Coronary artery (tissue), 2 donors: ENCODE measurements around the gene NRIP1.

Experiments
- DNase-seq: peaks from one replicate; pipeline ENCODE4 v3.0.0-alpha.2; 2017; ENCODE audit warnings: low spot score
- H3K27ac ChIP-seq, 2 donors: fragments of 200-600 bp; sonication (generic); one replicate each; pipeline ENCODE4 v1.5.1; 2016 to 2019
- H3K4me3 ChIP-seq: fragments of 200-600 bp; sonication (generic); 2 replicates; pipeline ENCODE4 v1.5.1; 2016; ENCODE audit warnings: mild to moderate bottlenecking, moderate library complexity
- CTCF ChIP-seq: fragments of 200-600 bp; sonication (generic); IDR thresholded peaks from one replicate; pipeline ENCODE4 v1.5.1; 2019; ENCODE audit warnings: antibody characterized with exemption

Gene NRIP1

DNA sequence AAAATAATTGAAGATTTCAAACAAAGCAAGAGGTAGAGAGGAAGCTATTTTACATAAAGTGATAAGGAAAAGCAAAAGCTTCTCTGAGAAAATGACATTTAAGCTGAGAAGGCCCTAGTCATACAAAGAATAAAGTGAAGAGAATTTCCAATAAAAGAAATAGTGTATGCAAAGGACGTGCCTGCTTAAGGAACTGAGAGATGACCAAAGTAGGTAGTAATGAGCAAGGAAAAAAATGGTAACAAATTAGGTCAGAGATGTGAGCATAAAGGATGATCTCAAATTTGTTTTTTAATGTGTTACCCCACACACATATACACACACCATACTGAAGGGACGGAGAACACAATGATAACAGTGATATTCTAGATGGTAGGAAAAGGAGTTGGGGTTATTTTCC, 46.4 kb downstream of the NRIP1 start:
- TF ChIP-seq CTCF: no peak
- Histone ChIP-seq H3K4me3 (no peak overlapping the region), H3K27ac (no peak overlapping the region)
- no peak for DNase-seq

DNA sequence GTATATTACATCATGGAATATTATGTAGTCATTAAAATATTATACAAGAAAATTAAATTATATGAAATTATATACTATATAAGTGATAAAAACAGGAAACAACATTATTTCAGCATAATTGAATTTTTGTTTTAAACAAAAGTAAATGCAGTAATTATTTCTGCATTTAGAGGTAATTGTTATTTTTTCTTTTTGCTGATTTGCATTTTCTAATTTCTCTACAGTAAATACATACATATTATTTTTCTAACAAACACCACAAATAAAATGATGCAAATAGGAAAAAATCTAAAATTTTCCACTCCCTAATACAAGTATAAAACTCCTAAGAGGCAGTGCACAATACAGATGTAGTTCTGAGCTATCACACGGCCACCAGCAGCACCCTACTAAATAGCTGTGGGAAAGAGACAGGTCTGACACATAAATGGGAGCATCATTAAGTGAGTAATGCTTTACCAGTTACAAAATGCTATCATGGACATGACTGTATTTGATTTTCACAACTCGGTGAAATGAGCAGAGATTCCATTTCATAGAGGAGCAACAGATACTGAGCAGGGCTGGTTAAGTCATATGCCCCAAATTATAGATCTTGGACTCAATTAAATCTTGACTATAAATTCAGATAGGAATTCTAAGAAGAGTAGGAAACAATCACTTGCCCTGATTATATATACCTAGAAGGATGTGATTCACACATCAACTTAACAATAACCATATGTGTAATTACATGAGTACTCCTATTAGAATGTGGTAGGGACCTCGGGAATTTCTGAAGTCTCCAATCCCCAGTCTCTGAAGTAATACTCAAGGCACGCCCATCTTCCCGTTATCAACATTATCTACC, 49.0 kb downstream of the NRIP1 start:
- no peak for TF ChIP-seq CTCF
- no peak overlapping the region for H3K27ac ChIP-seq
- DNase-seq: no peak
- no peak overlapping the region for H3K4me3 ChIP-seq

- no peak for DNase-seq
- no peak overlapping the region for H3K27ac ChIP-seq
- no peak for TF ChIP-seq CTCF
Measured at GRCh38 chr21:15014221-15014620, 50.6 kb downstream of the NRIP1 start.

GRCh38 chr21:15011967-15012366, 52.8 kb downstream of the NRIP1 start:
- Histone ChIP-seq H3K4me3 (no peak overlapping the region), H3K27ac (no peak overlapping the region)
- no peak for TF ChIP-seq CTCF
- no peak for DNase-seq

More at GRCh38 chr21:15014221-15014620, 50.6 kb downstream of the NRIP1 start:
- H3K4me3 ChIP-seq: no peak overlapping the region

GRCh38 chr21:15010645-15011044, 54.2 kb downstream of the NRIP1 start:
- no peak overlapping the region for H3K4me3 ChIP-seq
- DNase-seq: no peak
- TF ChIP-seq CTCF: no peak
- no peak overlapping the region for H3K27ac ChIP-seq

- no peak overlapping the region for H3K27ac ChIP-seq
- DNase-seq: no peak
- no peak overlapping the region for H3K4me3 ChIP-seq
- TF ChIP-seq CTCF: no peak
Measured at GRCh38 chr21:15009837-15010363, 54.9 kb downstream of the NRIP1 start.
